ENCODE results near the gene STPG3. TPM values are rescaled to one million over a fixed set of nuclear protein-coding genes. Genes with fewer than 3 reads are reported as not detected.
A peak's percentile ranks its signal among the peaks of the same experiment; 100 is the strongest.

The STPG3 gene
- total and polyA plus RNA-seq, 2 of the 13 experiments (the other 11 are each of a cell fraction or from before 2014, with no cell fraction given) = not detected

GRCh38 chr9:137220317-137221094 lies 30.6 kb upstream of the STPG3 start:
- TSS peak; percentile 63 for BruUV-seq (replicated peaks)
- Histone ChIP-seq H3K9me3 (ENCODE audit: low read length) (no peaks in the 10 kb centered on the region), H3K79me2 (ENCODE audit: insufficient read depth, low read length) (peaks cover 3% of the 10 kb centered on the region), H3K9ac (ENCODE audit: insufficient read depth, low read depth, low read length) (no peak overlapping the region), H3K27ac (ENCODE audit: extremely low read length, insufficient read depth, low read length) (no peak overlapping the region), H3K4me3 (replicated peaks in 1 of 3; ENCODE audit: insufficient read depth in 1 of 3, low read depth in 2 of 3, low read length in 3 of 3) (no peak overlapping the region; a peak in 2 of 6 replicates), H4K20me1 (ENCODE audit: insufficient read depth, low read length) (peaks cover 4% of the 10 kb centered on the region; the same call in 1 of the 2 replicates), H3K4me1 (ENCODE audit: insufficient read depth, low read length) (peaks cover 52% of the 10 kb centered on the region), H3K36me3 (replicated peaks in 1 of 2; ENCODE audit: control insufficient read depth in 1 of 2, insufficient read depth in 2 of 2, low read length in 2 of 2) (no peaks in the 10 kb centered on the region), H2AFZ (ENCODE audit: low read length) (no peak overlapping the region), H3K4me2 (ENCODE audit: low read depth, low read length) (no peak overlapping the region), H3K27me3 (ENCODE audit: control insufficient read depth in 1 of 2, insufficient read depth in 2 of 2, low read length in 2 of 2) (no peaks in the 10 kb centered on the region; a peak in 1 of 5 replicates)
- ChIA-PET CTCF (ENCODE audit: low intra/inter-chr PET ratio, low total read pairs) (no interaction called here), POLR2A (interaction anchor here (0.6 to 13.4 kb wide), 6 partner anchors 16 to 93 kb away, joined by 3 to 225 read pairs (median 14); partner anchors contain the start of genes NDOR1, TMEM203 and TPRN)
- no peak for ATAC-seq
- FAIRE-seq = no peak
- intact Hi-C loops (cut with micrococcal nuclease; ENCODE audit: unreplicated experiment) = no loop called here
- DNase-seq (ENCODE audit: low spot score) = no peak
- in situ Hi-C loops (cut with HindIII; ENCODE audit: extremely low pct_ligation_motif_present, low pct_unique_long_range_greater_than_20kb) = no loop called here
- WGBS (ENCODE audit: low lambda C conversion rate) = 94% methylated on average over 32 of the region's 52 CpGs
- TF ChIP-seq ZBTB37 (CRISPR knock-in tag; IDR thresholded peaks at IDR 0.05) = no peak
- TF ChIP-seq AGO1 (IDR thresholded peaks at IDR 0.05; ENCODE audit: low read depth, low read length, poor library complexity, severe bottlenecking) = peak; percentile 68
- 0 out of 2 replicates have a peak, but pooled peaks have one; percentile 31 for TF ChIP-seq HNRNPL (IDR thresholded peaks at IDR 0.05; ENCODE audit: low read depth, low read length)
- peak; percentile 33; the same call in 1 of the 2 replicates for TF ChIP-seq ZNF687 (CRISPR knock-in tag; IDR thresholded peaks at IDR 0.05)
- TF ChIP-seq SP2 (CRISPR knock-in tag; IDR thresholded peaks at IDR 0.05) = no peak
- peak; percentile 84 for TF ChIP-seq ZBTB38 (CRISPR knock-in tag; IDR thresholded peaks at IDR 0.05)
- no peak for TF ChIP-seq ZNF766 (CRISPR knock-in tag; IDR thresholded peaks at IDR 0.05; ENCODE audit: borderline replicate concordance)
- peak; percentile 57 for TF ChIP-seq RBFOX2 (IDR thresholded peaks at IDR 0.05; ENCODE audit: low read depth, low read length)
- no peak for TF ChIP-seq JUND (CRISPR knock-in tag; IDR thresholded peaks at IDR 0.05)
- peak; percentile 25 for TF ChIP-seq PRPF4 (IDR thresholded peaks at IDR 0.05; ENCODE audit: low read depth, low read length, poor library complexity, severe bottlenecking)
- no peak for TF ChIP-seq KDM6A (CRISPR knock-in tag; IDR thresholded peaks at IDR 0.05; ENCODE audit: low read depth)
- no peak for TF ChIP-seq NONO (IDR thresholded peaks at IDR 0.05)
- no peak for TF ChIP-seq NONO (CRISPR knock-in tag; conservative IDR thresholded peaks at IDR 0.05)
- no peak for TF ChIP-seq SNAI1 (CRISPR knock-in tag; IDR thresholded peaks at IDR 0.05; ENCODE audit: borderline replicate concordance)
- TF ChIP-seq ZNF703 (CRISPR knock-in tag; IDR thresholded peaks at IDR 0.05; ENCODE audit: borderline replicate concordance) = 0 out of 2 replicates have a peak, but pooled peaks have one; percentile 30
- TF ChIP-seq GPBP1L1 (CRISPR knock-in tag; IDR thresholded peaks at IDR 0.05) = no peak
- peak; percentile 38; the same call in 1 of the 2 replicates for TF ChIP-seq ATF7 (IDR thresholded peaks at IDR 0.05)
- TF ChIP-seq ATF7 (CRISPR knock-in tag; IDR thresholded peaks at IDR 0.05) = no peak

All from HepG2 (cell line).